Stimulated activated CD4-positive, alpha-beta T cell treated with anti-CD3 and anti-CD28 coated beads, TNF-alpha, amount 100 ng/mL, for 24 hours (primary cell): Measurements from ENCODE around the gene CSMD2.

Experiments used
- DNase-seq, 3 experiments: peaks; one replicate each; pipeline ENCODE4 v3.0.0-alpha.2; 2020; ENCODE audit warnings: low read depth in 3 of 3

Gene CSMD2

GRCh38 chr1:34007760-34008159 lies 157.3 kb downstream of the CSMD2 start:
- DNase-seq, result no peak

GRCh38 chr1:34005309-34005708 lies 159.7 kb downstream of the CSMD2 start:
- no peak for DNase-seq

- DNase-seq, result no peak
These were observed 162.2 kb downstream of the CSMD2 start for GRCh38 chr1:34002810-34003209.

GRCh38 chr1:33997127-33998036 lies 167.6 kb downstream of the CSMD2 start:
- no peak for DNase-seq

- DNase-seq, result no peak
These were observed 168.7 kb downstream of the CSMD2 start for GRCh38 chr1:33996281-33996680.

GRCh38 chr1:33993301-33993700 lies 171.7 kb downstream of the CSMD2 start:
- DNase-seq, result no peak

- no peak for DNase-seq
These were observed 174.7 kb downstream of the CSMD2 start for GRCh38 chr1:33990281-33990680.

- no peak for DNase-seq
These were observed 176.9 kb downstream of the CSMD2 start for GRCh38 chr1:33988161-33988560.

GRCh38 chr1:33986390-33987095 lies 178.5 kb downstream of the CSMD2 start:
- no peak for DNase-seq

GRCh38 chr1:33985656-33986055 lies 179.4 kb downstream of the CSMD2 start:
- no peak for DNase-seq

- DNase-seq, result no peak
These were observed 180.0 kb downstream of the CSMD2 start for GRCh38 chr1:33984906-33985565.

GRCh38 chr1:33982419-33982818 lies 182.6 kb downstream of the CSMD2 start:
- no peak for DNase-seq

GRCh38 chr1:33979341-33979740 lies 185.7 kb downstream of the CSMD2 start:
- no peak for DNase-seq

- no peak for DNase-seq
These were observed 189.1 kb downstream of the CSMD2 start for GRCh38 chr1:33975961-33976360.

- DNase-seq, result no peak
These were observed 191.1 kb downstream of the CSMD2 start for GRCh38 chr1:33973799-33974545.

- no peak for DNase-seq
These were observed 192.2 kb downstream of the CSMD2 start for GRCh38 chr1:33972676-33973395.

GRCh38 chr1:33971913-33972312 lies 193.1 kb downstream of the CSMD2 start:
- no peak for DNase-seq

- DNase-seq, result no peak
These were observed 193.9 kb downstream of the CSMD2 start for GRCh38 chr1:33971018-33971710.

- no peak for DNase-seq
These were observed 194.7 kb downstream of the CSMD2 start for GRCh38 chr1:33970148-33970825.
